GM12801 (cell line): ENCODE measurements around the gene CCSER1.

Experiments
- TF ChIP-seq, protein P1 (sequence below): IDR thresholded peaks from one replicate; pipeline ENCODE4 v1.5.1; 2011; ENCODE audit warnings: control low read depth; ENCODE audit not compliant: insufficient read length; ENCODE audit errors: extremely low read depth

The CCSER1 gene

GRCh38 chr4:90189178-90189577 is 62.0 kb downstream of the CCSER1 start:
- TF ChIP-seq, protein P1, sequence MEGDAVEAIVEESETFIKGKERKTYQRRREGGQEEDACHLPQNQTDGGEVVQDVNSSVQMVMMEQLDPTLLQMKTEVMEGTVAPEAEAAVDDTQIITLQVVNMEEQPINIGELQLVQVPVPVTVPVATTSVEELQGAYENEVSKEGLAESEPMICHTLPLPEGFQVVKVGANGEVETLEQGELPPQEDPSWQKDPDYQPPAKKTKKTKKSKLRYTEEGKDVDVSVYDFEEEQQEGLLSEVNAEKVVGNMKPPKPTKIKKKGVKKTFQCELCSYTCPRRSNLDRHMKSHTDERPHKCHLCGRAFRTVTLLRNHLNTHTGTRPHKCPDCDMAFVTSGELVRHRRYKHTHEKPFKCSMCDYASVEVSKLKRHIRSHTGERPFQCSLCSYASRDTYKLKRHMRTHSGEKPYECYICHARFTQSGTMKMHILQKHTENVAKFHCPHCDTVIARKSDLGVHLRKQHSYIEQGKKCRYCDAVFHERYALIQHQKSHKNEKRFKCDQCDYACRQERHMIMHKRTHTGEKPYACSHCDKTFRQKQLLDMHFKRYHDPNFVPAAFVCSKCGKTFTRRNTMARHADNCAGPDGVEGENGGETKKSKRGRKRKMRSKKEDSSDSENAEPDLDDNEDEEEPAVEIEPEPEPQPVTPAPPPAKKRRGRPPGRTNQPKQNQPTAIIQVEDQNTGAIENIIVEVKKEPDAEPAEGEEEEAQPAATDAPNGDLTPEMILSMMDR: no peak

GRCh38 chr4:90189946-90190345 is 62.8 kb downstream of the CCSER1 start:
- TF ChIP-seq, protein P1: no peak

- TF ChIP-seq, protein P1: no peak
Measured at GRCh38 chr4:90190525-90190924, 63.3 kb downstream of the CCSER1 start.

GRCh38 chr4:90198086-90198847 is 71.1 kb downstream of the CCSER1 start:
- TF ChIP-seq, protein P1: no peak

GRCh38 chr4:90207887-90208454 is 80.8 kb downstream of the CCSER1 start:
- TF ChIP-seq, protein P1: no peak

DNA sequence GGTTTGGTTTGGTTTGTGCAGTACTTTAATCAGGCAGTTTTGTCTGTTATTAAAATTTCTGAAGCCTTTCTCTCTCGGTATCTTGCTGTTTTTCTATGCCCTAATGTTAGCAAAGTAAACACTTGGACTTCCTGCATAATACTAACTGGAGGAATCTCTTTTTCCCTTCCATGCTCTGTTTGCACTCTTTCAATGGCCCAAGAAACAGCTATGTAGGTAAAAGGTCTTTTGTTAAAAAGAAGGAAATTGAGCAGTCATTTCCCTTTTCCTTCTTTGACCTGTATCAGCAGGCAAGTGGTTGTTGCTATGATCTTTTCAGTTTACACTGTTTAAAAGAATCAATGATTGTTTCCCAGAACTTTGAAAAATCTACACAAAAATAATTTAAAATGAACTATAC is 82.7 kb downstream of the CCSER1 start:
- TF ChIP-seq, protein P1: no peak

DNA sequence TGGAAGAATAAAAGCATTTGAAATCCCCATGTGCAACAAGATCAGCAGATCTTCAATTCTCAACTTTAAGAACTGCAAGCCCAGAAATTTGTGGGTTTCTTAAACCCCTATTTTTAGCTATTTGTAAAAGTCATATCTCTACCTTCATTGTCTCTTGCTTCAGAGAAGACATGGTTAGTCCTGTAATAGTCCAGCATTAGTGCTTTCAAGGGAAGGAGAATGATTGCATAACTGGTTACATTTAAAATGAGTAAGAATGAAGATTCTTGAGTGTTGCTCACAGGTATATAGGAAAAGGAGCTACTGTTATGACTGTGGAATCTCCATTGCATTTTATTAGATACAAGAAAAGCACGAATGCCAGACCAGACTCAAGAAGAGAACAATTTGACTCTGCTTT is 84.0 kb downstream of the CCSER1 start:
- TF ChIP-seq, protein P1: no peak
